Measurements from ENCODE around the gene MEI4.

- TF ChIP-seq CTCF (IDR thresholded peaks at IDR 0.05) (no peak), POLR2A (IDR thresholded peaks at IDR 0.05) (no peak)
Measured at GRCh38 chr6:77707603-77708002, 54.8 kb downstream of the MEI4 start.

Data from heart left ventricle (tissue), 13 donors.